Measurements from ENCODE around the gene FAM117A. TPM values are rescaled to one million over a fixed set of nuclear protein-coding genes. Genes with fewer than 3 reads are reported as not detected.

FAM117A gene
- total and polyA plus RNA-seq, 2 of the 4 experiments (the other 2 are of a cell fraction), result 0.72 to 3.4 TPM

DNA sequence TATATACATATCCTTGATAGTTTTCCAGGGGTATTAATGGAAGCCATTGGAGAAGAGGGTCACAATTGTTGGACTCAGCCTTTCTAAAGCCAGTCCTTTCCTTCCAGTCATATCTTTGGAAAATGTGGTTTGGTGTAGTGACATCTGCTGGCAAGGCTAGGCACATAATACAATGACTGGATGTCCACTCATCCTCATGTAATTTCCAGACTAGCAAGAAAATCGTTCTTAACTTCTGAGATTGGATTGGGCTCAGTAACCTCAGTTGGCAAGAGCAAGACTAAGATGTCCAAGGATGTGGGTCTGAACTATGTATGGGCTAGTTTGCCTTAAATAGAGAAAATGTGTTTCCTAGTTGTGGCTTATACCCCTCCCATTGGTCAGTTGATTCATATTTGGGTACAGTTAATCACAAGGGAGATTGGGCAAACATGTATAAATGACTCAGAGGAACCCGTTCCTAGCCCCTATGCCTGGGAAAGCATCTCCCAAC, 15.9 kb upstream of the FAM117A start:
- in situ Hi-C loops (cut with MboI; ENCODE audit: low sequenced_read_pairs), result loop anchor here (10.0 kb wide), 1 partner anchor 215 kb away; no protein-coding TSS in a partner anchor
- Histone ChIP-seq H4K91ac (ENCODE audit: insufficient read depth, low read depth, low read length) (no peak overlapping the region), H3K4me3 (ENCODE audit: insufficient read depth, low read depth, low read length) (no peak overlapping the region), H3K79me1 (ENCODE audit: low read depth in 1 of 2, low read length in 2 of 2) (no peaks in the 10 kb centered on the region), H4K20me1 (ENCODE audit: insufficient read depth, low read length) (no peaks in the 10 kb centered on the region), H3K4me2 (ENCODE audit: low read depth, low read length) (no peak overlapping the region; the same call in 1 of the 2 replicates), H3K9ac (ENCODE audit: low read depth, low read length) (no peak overlapping the region), H3K4me1 (ENCODE audit: control insufficient read depth, insufficient read depth, low read length) (no peaks in the 10 kb centered on the region), H2BK120ac (ENCODE audit: low read depth, low read length) (no peak overlapping the region), H2BK5ac (ENCODE audit: low read depth, low read length, poor library complexity, severe bottlenecking) (no peak overlapping the region), H3K14ac (replicated peaks; ENCODE audit: low read depth, low read length) (no peak overlapping the region), H2AK9ac (replicated peaks; ENCODE audit: low read depth, low read length, poor library complexity) (no peak overlapping the region), H3K23ac (ENCODE audit: low read depth, low read length) (no peak overlapping the region), H3K27me3 (ENCODE audit: control insufficient read depth, insufficient read depth, low read length) (peaks cover 2% of the 10 kb centered on the region; the same call in 1 of the 2 replicates), H2BK15ac (ENCODE audit: low read depth, low read length) (no peak overlapping the region), H2BK20ac (ENCODE audit: low read depth, low read length) (no peak overlapping the region), H3K27ac (ENCODE audit: insufficient read depth, low read length) (no peak overlapping the region), H3K9me1 (ENCODE audit: insufficient read depth, low read length) (no peaks in the 10 kb centered on the region; the same call in 1 of the 2 replicates), H4K5ac (ENCODE audit: low read depth, low read length) (no peak overlapping the region), H3K9me3 (ENCODE audit: control insufficient read depth, insufficient read depth, low read length) (no peaks in the 10 kb centered on the region), H2AFZ (replicated peaks; ENCODE audit: low read length, poor library complexity) (peak overlapping the region; percentile 35), H2AK5ac (ENCODE audit: low read depth, low read length) (no peak overlapping the region), H3K36me3 (ENCODE audit: control insufficient read depth, insufficient read depth, low read length) (no peaks in the 10 kb centered on the region), H4K8ac (ENCODE audit: low read depth in 2 of 2, low read length in 2 of 2) (peak overlapping the region in 1 of 2 experiments; percentile 64; a peak in 1 of 4 replicates), H3K4ac (ENCODE audit: low read depth, low read length) (no peak overlapping the region), H3K56ac (ENCODE audit: extremely low read depth, insufficient read depth, low read length) (no peak overlapping the region), H3K18ac (ENCODE audit: low read depth, low read length) (no peak overlapping the region)
- TF ChIP-seq RAD21 (IDR thresholded peaks at IDR 0.05; ENCODE audit: low read length), result peak; percentile 59
- TF ChIP-seq CEBPB (IDR thresholded peaks at IDR 0.05; ENCODE audit: low read depth, low read length), result peak; percentile 60
- TF ChIP-seq, protein P1, sequence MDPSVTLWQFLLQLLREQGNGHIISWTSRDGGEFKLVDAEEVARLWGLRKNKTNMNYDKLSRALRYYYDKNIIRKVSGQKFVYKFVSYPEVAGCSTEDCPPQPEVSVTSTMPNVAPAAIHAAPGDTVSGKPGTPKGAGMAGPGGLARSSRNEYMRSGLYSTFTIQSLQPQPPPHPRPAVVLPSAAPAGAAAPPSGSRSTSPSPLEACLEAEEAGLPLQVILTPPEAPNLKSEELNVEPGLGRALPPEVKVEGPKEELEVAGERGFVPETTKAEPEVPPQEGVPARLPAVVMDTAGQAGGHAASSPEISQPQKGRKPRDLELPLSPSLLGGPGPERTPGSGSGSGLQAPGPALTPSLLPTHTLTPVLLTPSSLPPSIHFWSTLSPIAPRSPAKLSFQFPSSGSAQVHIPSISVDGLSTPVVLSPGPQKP (IDR thresholded peaks at IDR 0.05; ENCODE audit: borderline replicate concordance, low read depth, low read length), result no peak
- TF ChIP-seq POLR2A (IDR thresholded peaks at IDR 0.05; ENCODE audit: low read depth, low read length), result no peak
- TF ChIP-seq, protein P2, sequence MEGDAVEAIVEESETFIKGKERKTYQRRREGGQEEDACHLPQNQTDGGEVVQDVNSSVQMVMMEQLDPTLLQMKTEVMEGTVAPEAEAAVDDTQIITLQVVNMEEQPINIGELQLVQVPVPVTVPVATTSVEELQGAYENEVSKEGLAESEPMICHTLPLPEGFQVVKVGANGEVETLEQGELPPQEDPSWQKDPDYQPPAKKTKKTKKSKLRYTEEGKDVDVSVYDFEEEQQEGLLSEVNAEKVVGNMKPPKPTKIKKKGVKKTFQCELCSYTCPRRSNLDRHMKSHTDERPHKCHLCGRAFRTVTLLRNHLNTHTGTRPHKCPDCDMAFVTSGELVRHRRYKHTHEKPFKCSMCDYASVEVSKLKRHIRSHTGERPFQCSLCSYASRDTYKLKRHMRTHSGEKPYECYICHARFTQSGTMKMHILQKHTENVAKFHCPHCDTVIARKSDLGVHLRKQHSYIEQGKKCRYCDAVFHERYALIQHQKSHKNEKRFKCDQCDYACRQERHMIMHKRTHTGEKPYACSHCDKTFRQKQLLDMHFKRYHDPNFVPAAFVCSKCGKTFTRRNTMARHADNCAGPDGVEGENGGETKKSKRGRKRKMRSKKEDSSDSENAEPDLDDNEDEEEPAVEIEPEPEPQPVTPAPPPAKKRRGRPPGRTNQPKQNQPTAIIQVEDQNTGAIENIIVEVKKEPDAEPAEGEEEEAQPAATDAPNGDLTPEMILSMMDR (conservative IDR thresholded peaks at IDR 0.05; ENCODE audit: low read depth, low read length), result peak; percentile 67
- TF ChIP-seq SMC3 (IDR thresholded peaks at IDR 0.05; ENCODE audit: low read depth, low read length), result peak; percentile 65
- dilution Hi-C loops (cut with HindIII; ENCODE audit: low sequenced_read_pairs, unreplicated experiment), result no loop called here
- WGBS, 2 experiments (ENCODE audit: extremely low coverage in 2 of 2, insufficient read length in 1 of 2), result no CpG with 5 or more reads among the region's 2 CpGs
- CTCF ChIA-PET, result no interaction called here
- POLR2A ChIA-PET (ENCODE audit: unreplicated experiment), result no interaction called here
- ATAC-seq (ENCODE audit: low read depth) (peak; percentile 91), DNase-seq (peak; percentile 84)
- no TSS peak for BruUV-seq (replicated peaks)
- intact Hi-C loops (cut with micrococcal nuclease), result loop anchor here (1.0 kb wide), 2 partner anchors 71 to 211 kb away; no protein-coding TSS in a partner anchor
